Smooth muscle cell (in vitro differentiated cells): ENCODE measurements around the gene ATP1A1. TPM values are rescaled to one million over a fixed set of nuclear protein-coding genes. Genes with fewer than 3 reads are reported as not detected.

ENCODE experiments used
- DNase-seq: peaks from one replicate; lab custom pipeline; 2025; ENCODE audit not compliant: unreplicated experiment; lab: John Stamatoyannopoulos, UW
- H2AFZ ChIP-seq: fragments of 200-600 bp; sonication (generic); 2 replicates; pipeline ENCODE4 v1.6.0; 2016; ENCODE audit warnings: antibody characterized with exemption, low read depth, mild to moderate bottlenecking
- H3F3A ChIP-seq: fragments of 200-600 bp; sonication (generic); 2 replicates; pipeline ENCODE4 v1.6.0; 2017; ENCODE audit warnings: antibody characterized with exemption, low read depth
- H3K27ac ChIP-seq: fragments of 200-600 bp; sonication (generic); 2 replicates; pipeline ENCODE4 v1.5.1; 2016; ENCODE audit warnings: low read depth, mild to moderate bottlenecking
- H3K27me3 ChIP-seq: fragments of 200-600 bp; sonication (generic); 2 replicates; pipeline ENCODE4 v1.6.1; 2016; ENCODE audit warnings: low read depth, mild to moderate bottlenecking
- H3K36me3 ChIP-seq: fragments of 200-600 bp; sonication (generic); 2 replicates; pipeline ENCODE4 v1.5.1; 2016; ENCODE audit warnings: low read depth
- H3K4me1 ChIP-seq: fragments of 200-600 bp; sonication (generic); 2 replicates; pipeline ENCODE4 v1.5.1; 2016; ENCODE audit warnings: low read depth
- H3K4me2 ChIP-seq: fragments of 200-600 bp; sonication (generic); 2 replicates; pipeline ENCODE4 v1.6.0; 2016; ENCODE audit warnings: mild to moderate bottlenecking
- H3K4me3 ChIP-seq: fragments of 200-600 bp; sonication (generic); 2 replicates; pipeline ENCODE4 v1.5.1; 2016; ENCODE audit warnings: mild to moderate bottlenecking
- H3K79me2 ChIP-seq: fragments of 200-600 bp; sonication (generic); 2 replicates; pipeline ENCODE4 v1.6.0; 2016; ENCODE audit warnings: low read depth, mild to moderate bottlenecking
- H3K9ac ChIP-seq: fragments of 200-600 bp; sonication (generic); 2 replicates; pipeline ENCODE4 v1.6.0; 2016; ENCODE audit warnings: low read depth
- H3K9me3 ChIP-seq: fragments of 200-600 bp; sonication (generic); replicated peaks from 2 replicates; pipeline ENCODE4 v1.5.1; 2016; ENCODE audit warnings: low read depth
- H4K20me1 ChIP-seq: fragments of 200-600 bp; sonication (generic); 2 replicates; pipeline ENCODE4 v1.6.0; 2016; ENCODE audit warnings: low read depth
- CTCF ChIP-seq: fragments of 200-600 bp; sonication (generic); IDR thresholded peaks from 2 replicates; pipeline ENCODE4 v1.5.1; 2017; ENCODE audit warnings: borderline replicate concordance, mild to moderate bottlenecking, antibody characterized with exemption; ENCODE audit not compliant: insufficient read depth, poor library complexity, severe bottlenecking
- WGBS: methylation state at CpG from one replicate; pipeline ENCODE4 v1.1.7; 2016; ENCODE audit warnings: low lambda C conversion rate; 5-methylcytosine and 5-hydroxymethylcytosine counted together
- polyA plus RNA-seq: library from polyadenylated mRNA; unstranded; fragments of >200 nt; fragmentation: Nextera tagmentation; extraction: Ambion mirVana; gene quantifications from 2 replicates; pipeline ENCODE4 v1.2.1, GENCODE V29; 2016
- total RNA-seq: library from RNA; depleted of rRNA; stranded (reverse); fragments of >200 nt; gene quantifications from 2 replicates; pipeline ENCODE4 v1.2.3, GENCODE V29; 2014

ATP1A1 gene
- total and polyA plus RNA-seq, 2 experiments from 2014 or later: 75.7 to 104 TPM

- Histone ChIP-seq H3K36me3 (no peaks in the 10 kb centered on the region), H2AFZ (no peak overlapping the region), H3K9ac (no peak overlapping the region), H3K9me3 (no peaks in the 10 kb centered on the region), H3F3A (no peaks in the 10 kb centered on the region), H3K79me2 (no peaks in the 10 kb centered on the region), H3K4me3 (no peak overlapping the region), H4K20me1 (no peaks in the 10 kb centered on the region), H3K27ac (no peak overlapping the region), H3K4me1 (no peaks in the 10 kb centered on the region), H3K27me3 (no peaks in the 10 kb centered on the region), H3K4me2 (no peak overlapping the region)
- WGBS: 73% methylated on average over 2 of the region's 2 CpGs
- DNase-seq: no peak
- no peak for TF ChIP-seq CTCF
Measured at GRCh38 chr1:116345843-116346242, 27.2 kb upstream of the ATP1A1 start.

GRCh38 chr1:116346943-116347673, 25.9 kb upstream of the ATP1A1 start:
- Histone ChIP-seq H3K9ac (no peak overlapping the region), H3K36me3 (no peaks in the 10 kb centered on the region), H3F3A (no peaks in the 10 kb centered on the region), H4K20me1 (no peaks in the 10 kb centered on the region), H3K27me3 (no peaks in the 10 kb centered on the region), H2AFZ (no peak overlapping the region), H3K79me2 (no peaks in the 10 kb centered on the region), H3K27ac (no peak overlapping the region), H3K4me1 (no peaks in the 10 kb centered on the region), H3K4me2 (no peak overlapping the region), H3K4me3 (no peak overlapping the region), H3K9me3 (no peaks in the 10 kb centered on the region)
- WGBS: 73% methylated on average over 4 of the region's 4 CpGs
- no peak for TF ChIP-seq CTCF
- no peak for DNase-seq

GRCh38 chr1:116347696-116348095, 25.3 kb upstream of the ATP1A1 start:
- 79% methylated on average over 2 of the region's 2 CpGs for WGBS
- no peaks in the 10 kb centered on the region for H3F3A ChIP-seq

More at GRCh38 chr1:116347696-116348095, 25.3 kb upstream of the ATP1A1 start:
- Histone ChIP-seq H3K36me3 (no peaks in the 10 kb centered on the region), H3K4me3 (no peak overlapping the region), H3K9me3 (no peaks in the 10 kb centered on the region), H3K4me1 (no peaks in the 10 kb centered on the region), H3K27me3 (no peaks in the 10 kb centered on the region), H3K9ac (no peak overlapping the region), H3K4me2 (no peak overlapping the region), H3K27ac (no peak overlapping the region), H4K20me1 (no peaks in the 10 kb centered on the region), H3K79me2 (no peaks in the 10 kb centered on the region), H2AFZ (no peak overlapping the region)
- no peak for DNase-seq
- TF ChIP-seq CTCF: no peak
